Measurements from ENCODE around the gene PTPN1.
"Not testable (repeated sequence)": the region's sequence is repeated elsewhere in the genome, so short reads cannot be mapped to it uniquely, and the experiment has no call there.

PTPN1 gene

DNA sequence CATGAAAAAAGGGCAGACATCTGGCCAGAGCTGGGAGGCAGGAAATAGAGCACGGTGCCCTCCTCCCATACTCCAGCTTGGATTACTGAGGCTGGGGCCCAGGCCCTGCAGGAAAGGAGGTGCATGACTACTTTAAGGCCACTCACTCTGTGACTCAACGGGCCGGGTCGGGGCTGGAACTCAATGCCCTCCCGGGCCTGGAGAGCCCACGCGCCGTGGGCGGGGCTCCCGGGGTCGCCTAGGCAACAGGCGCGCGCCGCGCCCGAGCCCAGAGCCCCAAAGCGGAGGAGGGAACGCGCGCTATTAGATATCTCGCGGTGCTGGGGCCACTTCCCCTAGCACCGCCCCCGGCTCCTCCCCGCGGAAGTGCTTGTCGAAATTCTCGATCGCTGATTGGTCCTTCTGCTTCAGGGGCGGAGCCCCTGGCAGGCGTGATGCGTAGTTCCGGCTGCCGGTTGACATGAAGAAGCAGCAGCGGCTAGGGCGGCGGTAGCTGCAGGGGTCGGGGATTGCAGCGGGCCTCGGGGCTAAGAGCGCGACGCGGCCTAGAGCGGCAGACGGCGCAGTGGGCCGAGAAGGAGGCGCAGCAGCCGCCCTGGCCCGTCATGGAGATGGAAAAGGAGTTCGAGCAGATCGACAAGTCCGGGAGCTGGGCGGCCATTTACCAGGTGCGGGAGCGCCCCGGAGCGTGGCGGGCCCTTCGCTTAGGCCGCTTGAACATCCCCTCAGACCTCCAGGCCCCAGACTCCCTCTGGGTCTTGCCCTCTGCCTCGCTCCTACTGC is at the start of gene PTPN1:
Gene PTPN1, plus strand, starts transcription at position 461 of the 783 bp plus-strand sequence. Its CDS starts 145 bp downstream, at position 606.
- peak; percentile 93 to 97 for DNase-seq

DNA sequence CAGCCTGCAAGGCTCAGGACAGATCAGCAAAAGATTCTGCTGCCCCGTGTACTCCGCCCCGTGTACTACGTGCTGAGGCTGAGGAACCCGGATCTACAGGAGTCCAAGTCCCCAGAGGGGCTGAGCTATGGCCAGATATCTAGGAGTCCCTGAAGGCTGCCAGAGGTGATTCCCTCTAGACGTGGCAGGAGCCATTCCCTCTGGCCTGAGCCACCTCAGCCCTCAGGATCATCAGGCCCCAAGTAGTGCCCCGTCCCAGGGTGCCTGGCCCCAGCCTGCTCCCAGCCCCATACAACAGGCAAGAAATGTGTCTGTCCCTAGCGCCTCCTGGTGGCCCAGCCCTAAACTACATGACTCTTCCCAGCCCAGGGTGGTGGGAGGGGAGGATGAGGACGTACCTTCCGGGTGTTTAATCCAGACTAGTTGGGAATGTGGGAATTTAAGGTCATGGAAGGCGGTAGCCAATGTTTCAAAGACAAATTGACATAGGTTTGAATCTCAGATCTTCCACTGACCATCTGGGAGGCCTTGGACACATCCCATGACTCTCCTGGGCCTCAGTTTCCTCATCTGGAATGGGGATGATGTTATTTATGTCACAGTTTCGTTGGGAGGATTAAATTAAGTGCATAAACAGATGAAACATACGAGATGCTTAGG is 49.4 kb upstream of the PTPN1 start:
- DNase-seq = peak; percentile 29 to 60

GRCh38 chr20:50462093-50462690 is 48.0 kb upstream of the PTPN1 start:
- DNase-seq = no peak

DNA sequence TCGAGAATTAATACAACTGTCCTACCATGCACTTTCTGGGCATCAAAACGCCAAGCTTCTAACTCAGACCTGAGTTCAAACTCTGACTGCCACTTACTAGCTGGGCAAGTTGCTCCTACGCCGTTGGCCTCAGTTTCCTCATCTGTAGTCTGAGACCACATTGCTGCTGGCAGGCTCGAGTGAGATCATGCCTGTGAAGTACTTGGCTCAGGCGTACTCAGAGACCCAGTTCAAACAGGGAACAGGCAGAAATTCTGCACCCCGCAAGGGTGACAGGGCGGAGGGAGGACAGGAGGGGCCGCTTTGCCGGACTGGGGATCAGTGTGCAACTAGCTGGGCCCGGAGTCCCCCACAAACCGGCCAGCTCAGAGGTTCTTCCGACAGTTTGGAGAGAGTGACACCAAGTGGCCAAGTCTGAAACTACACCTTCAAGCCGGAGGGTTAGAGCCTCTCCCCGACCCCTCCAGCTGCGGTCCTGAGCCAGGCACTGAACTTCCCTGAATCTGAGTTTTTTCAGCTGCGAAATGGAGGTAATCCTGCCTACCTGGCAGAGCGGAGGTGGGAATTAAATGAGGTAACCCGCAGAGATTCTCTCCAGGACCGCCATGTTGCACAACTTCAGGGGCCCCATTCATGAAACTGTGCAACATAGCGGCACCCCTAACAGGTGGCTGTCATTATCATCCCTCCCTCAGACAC is 46.0 kb upstream of the PTPN1 start:
- DNase-seq = peak; percentile 38

DNA sequence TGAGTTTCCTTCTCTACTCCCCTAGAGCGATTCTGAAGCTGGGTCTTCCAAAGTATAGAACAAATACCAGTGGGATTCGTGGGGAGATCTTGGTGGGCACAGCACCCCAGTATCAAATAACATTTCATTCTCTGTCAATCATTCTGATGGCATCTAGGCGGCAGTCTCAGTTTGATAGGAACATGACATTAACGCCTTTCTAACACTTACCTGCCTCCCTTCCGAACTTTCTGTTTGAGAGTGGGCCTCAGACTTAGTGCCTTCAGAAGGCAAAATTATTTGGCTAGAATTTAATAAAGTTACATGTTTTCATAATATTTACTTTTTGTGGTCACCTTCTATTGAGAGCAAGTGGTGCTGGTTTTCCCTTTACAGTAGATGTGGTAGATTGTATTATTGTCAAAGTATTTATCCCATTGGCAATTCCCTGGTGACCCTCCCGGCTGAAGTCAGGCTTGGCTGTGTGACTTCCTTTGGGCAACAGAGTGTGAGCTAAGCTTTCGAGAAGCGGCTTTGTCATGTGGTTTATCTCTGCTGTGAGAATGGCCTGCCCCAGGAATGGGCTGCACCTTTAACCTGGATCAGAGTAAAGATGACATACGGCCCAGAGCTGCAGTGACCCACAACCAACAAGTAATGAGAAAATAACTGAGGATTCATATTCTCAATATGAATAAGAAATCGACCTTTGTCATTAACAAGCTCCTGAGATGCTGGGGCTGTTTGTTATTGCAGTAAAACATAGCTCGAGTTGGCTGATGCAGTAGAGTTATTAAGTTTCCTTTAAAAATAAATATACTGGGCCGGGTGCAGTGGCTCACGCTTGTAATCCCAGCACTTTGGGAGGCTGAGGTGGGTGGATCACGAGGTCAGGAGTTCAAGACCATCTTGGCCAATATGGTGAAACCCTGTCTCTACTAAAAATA is 45.2 kb upstream of the PTPN1 start:
- no peak for DNase-seq

- no peak for DNase-seq
Measured at GRCh38 chr20:50467174-50467573, 43.0 kb upstream of the PTPN1 start.

DNA sequence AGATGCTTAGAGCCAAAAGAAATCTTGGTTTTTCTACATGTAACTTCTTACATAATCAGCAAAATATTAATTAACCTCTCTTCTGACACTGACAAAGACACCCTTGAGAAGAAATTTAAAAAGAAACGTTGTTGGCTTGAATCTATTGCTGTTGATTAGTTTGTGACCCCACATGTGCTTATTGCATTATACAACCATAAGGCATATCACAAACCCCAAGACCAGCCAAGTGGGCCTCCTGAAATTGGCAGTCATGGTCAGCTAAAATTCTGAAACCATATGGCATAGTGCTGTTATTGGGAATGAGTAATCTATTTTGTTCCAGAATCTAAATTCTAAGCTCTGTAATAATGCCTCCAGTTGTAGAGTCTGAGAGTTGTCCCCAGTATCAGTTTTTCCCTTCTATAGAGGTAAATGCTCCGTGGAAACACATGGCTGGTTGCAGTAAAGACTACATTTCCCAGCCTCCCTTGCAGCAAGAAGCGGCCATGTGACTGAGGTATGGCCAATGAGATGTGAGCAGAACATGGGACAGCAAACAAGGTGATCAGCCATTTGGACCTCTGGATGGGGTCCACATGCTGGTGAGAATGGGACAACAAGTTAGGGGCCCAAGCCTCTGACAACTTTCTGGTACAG is 42.3 kb upstream of the PTPN1 start:
- DNase-seq = no peak

DNA sequence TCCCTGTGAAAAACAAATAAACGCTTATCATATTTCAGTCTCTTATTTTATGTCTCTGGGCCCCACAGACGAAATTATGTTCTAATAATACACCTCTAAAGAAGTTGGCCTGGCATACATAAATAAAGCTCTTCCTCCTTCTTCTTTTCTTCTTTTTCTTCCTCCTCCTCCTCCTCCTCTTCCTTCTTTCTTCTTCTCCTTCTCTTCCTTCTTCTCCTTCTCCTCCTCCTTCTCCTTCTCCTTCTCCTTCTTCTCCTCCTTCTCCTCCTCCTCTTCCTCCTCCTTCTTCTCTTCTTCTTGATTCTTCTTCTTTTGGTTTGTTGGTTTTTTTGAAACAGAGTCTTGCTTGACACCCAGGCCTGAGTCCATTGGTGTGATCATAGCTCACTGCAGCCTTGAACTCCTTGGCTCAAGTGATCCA is 41.8 kb upstream of the PTPN1 start:
- no peak for DNase-seq

DNA sequence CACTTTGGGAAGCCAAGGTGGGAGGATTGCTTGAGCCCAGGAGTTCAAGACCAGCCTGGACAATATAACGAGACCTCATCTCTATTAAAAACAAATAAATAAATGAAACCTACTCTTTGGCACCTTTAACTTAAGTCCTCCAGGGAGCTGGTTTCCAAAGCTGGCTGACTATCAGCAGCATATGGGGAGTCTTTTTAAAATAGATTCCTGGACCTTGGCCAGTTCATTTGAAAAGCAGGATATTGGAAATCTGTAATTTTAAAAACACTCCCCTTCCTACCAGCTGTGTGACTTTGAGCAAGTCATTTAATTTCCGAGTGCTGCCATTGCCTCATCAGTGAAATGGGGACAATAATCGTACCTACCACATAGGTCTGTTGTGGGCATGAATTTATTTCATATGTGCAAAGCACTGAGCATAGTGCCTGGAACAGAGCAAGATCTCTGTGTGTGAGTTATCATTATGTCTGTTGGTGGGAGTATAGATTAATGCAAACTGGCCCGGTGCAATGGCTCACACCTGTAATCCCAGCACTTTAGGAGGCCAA is 40.9 kb upstream of the PTPN1 start:
- DNase-seq = no peak

DNA sequence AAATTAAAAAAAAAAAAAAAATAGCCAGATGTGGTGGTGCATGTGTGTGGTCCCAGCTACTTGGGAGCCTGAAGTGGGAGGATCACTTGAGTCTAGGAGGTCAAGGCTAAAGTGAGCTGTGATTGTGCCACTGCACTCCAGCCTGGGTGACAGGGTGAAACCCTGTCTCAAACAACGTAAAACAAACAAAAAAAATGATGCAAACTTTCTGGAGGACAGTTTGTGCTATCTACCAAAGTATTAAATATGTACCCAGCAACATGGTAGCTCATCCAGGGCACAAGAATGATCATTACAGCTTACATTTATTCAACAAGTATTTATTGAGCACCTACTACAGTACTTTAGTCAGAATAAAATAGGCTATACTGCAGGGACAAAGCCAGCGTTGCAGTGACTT is 40.4 kb upstream of the PTPN1 start:
- DNase-seq = no peak

DNA sequence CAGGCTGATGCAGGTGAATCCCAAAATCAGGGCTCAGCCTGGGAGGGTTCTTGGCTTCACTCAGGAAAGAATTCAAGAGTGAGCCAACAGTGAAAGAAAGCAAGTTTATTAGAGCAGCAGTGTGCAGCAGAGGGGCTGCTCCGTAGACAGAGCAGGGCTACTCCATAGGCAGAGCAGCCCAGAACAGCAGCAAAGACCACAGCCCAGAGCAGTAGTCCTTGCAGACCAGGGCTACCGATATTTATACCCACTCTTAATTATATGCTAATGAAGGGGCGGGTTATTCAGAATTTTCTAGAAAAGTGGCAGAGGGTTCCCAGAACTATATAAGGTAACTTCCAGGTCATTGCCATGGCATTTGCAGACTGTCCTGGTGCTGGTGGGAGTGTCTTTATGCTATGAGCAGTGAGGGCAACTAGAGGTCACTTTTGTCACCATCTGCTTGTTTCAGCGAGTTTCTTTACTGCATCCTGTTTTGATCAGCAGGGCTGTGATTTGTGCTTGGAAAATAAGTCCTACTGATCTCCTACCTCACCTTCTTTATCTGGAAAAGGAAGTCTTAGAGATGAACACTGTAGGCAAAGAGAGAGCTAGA is 39.8 kb upstream of the PTPN1 start:
- no peak for DNase-seq

DNA sequence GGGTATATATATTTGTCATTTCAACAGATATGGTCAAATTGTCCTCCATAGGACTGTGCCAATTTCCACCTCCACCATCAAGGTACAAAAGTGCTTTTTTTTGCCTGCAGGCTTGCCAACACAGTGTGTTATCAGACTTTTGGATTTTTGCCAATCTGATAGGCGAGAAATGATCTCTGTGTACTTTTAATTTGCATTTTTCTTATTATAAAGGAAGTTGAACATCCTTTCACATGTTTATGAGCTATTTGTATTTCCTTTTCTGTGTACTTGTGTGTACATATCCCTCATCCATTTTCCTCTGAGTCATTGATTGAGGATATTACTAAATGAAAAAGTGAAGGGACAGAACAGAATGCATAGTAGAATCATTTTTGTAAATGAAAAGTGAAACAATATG is 39.0 kb upstream of the PTPN1 start:
- no peak for DNase-seq

GRCh38 chr20:50472693-50473664 is 37.2 kb upstream of the PTPN1 start:
- DNase-seq = peak; percentile 16 to 20

- DNase-seq = not testable (repeated sequence)
Measured at GRCh38 chr20:50474356-50474755, 35.8 kb upstream of the PTPN1 start.

DNA sequence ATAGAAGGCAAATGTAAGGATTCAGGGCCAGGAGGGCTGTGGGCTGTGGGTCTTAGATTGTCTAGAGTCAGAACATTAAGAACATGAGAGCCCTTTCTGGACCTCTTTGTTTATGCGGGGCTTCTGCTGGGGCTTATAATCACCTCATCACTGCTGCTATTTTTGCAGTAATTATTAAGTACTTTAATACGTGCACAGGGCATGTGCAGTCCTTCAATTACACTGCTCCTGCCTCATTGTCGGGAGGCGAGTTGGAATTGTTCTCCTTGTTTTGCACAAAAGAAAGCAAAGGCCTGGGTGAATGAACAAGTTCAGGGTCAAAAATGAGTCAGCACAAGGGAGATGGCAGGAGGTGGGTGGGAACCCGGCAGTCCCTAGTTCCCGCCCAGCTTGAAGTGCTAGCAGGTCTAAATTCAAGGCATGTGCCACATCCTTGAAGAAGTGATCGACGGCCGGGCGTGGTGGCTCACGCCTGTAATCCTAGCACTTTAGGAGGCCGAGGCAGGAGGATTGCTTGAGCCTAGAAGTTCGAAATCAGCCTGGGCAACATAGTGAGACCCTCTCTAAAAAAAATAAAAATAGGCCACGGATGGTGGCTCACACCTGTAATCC is 34.4 kb upstream of the PTPN1 start:
- no peak for DNase-seq

- DNase-seq = no peak
Measured at GRCh38 chr20:50477239-50477872, 32.8 kb upstream of the PTPN1 start.

DNA sequence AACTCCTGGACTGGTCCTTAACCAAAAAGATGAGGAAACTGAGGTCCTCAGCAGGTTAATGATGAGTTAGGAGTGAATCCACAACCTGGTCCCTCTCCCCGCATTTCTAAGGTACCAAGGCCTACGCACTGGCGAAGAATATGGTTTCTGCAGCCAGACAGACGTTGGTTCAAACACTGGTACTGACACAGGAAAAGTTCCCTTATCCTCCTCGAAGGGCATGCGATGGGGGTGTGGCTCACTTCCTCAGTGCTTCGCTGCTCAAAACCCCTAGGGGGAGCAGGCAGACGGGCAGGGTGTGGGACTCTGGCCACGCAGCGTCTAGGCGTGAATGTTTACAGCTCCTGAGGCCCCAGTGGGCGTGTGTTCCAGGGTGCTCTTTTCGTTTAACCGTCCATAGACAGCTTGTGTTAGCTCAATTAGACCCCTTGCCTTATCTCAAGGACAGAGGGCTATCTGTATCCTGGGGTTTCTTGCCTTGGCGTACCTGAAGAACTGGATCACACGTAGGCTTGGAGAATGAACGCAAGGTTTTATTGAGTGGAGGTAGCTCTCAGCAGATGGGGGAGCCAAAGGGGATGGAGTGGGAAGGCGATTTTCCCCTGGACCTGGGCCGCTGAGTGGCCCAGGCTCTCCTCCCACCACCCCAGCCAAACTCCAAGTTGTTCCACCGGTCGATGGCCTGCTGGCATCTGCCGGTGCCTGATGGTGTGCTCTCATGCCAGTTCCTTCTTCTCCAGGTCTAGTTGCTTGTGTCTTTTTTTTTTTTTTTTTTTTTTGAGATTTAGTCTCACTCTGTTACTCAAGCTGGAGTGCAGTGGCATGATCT is 31.8 kb upstream of the PTPN1 start:
- peak; percentile 77 to 80 for DNase-seq

DNA sequence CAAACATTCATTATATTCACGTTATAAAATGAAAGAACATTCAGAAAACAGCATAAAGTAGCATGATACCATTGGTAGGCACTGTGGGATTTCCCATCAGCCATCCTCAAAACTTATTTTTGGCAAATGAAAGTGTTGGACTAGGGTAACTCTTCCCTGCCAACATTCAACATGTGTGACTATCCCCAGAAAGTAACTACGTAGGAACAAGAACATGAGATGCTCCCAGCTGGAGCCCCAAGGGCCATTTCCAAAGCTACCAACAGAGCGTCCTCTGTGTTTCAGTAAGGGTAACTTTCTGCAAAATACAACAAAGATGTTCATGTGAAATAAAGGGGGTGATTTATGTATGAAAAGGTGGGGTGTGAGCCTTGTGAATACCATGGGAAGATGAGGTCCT is 28.4 kb upstream of the PTPN1 start:
- DNase-seq = no peak

Measured in AML-193 (cell line).